HG03521 (cell line): ENCODE data around the gene ZNF644.
A peak's percentile ranks its signal among the peaks of the same experiment; 100 is the strongest.

ENCODE experiments used
- ATAC-seq: cut with Tn5 transposase; IDR thresholded peaks from one replicate; pipeline ENCODE4 v1.9.1; 2021; ENCODE audit warnings: mild to moderate bottlenecking, moderate library complexity; ENCODE audit not compliant: unreplicated experiment

ZNF644 gene

DNA sequence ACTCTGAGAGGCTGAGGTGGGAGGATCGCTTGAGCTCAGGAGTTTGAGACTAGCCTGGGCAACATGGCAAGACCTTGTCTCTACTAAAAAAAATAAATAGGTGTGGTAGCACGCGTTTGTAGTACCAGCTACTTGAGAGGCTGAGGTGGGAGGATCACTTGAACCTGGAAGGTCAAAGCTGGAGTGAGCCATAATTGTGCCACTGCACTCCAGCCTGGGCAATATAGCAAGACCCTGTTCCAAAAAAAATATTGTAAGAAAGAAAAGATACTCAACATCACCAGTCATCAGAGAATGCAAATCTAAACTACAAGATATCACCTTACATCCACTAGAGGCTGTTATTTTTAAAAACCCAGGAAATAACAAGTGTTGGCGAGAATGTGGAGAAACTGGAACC, 32.5 kb downstream of the ZNF644 start:
- ATAC-seq, result no peak

DNA sequence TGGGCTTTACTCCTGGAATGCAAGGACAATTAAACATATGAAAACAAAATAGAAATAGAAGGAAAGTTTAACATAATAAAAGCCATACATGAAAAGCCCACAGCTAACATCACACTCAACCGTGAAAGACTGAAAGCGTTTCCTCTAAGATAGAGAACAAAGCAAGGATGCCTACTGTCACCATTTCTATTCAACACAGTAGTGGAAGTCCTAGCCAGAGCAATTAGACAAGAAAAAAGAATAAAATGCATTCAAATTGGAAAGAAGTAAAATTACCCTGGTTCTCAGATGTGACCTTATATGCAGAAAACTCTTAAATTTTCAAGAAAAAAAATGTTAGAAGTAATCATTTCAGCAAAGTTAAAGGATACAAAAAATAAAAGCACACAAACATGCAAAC, 34.0 kb downstream of the ZNF644 start:
- ATAC-seq, result no peak

DNA sequence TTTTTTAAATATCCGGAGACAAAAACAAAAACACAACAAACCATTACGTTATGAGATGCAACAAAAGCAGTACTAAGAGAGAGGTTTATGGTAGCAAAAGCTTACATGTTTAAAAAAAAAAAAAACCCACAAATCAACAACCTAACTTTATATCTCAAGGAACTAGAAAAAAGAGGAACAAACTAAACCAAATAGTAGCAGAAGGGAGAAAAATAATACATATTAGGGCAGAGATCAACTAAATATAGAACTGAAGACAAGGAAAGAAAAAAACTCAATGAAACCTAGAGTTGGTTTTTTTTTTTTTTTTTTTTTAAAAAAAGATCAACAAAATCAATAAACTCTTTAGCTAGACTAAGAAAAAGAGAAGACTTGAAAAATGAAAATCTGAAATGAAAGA, 34.9 kb downstream of the ZNF644 start:
- no peak for ATAC-seq

DNA sequence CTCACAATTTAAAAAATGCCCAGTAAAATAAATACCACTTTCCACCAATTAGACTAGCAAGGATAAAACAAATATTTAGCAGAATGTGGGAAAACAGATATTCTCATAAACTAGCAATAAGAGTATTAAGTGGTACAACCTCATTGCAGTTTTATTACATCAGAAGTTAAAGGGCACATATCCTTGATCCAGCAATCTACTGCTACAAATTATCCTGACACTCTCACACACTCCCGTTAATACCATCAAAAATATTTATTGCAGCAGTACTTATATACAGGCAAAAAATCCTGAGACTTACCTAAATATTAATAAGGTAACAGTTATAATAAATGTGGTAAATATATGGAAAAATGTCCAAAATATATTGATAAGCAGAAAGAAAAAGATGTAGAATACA, 44.3 kb downstream of the ZNF644 start:
- ATAC-seq, result no peak

DNA sequence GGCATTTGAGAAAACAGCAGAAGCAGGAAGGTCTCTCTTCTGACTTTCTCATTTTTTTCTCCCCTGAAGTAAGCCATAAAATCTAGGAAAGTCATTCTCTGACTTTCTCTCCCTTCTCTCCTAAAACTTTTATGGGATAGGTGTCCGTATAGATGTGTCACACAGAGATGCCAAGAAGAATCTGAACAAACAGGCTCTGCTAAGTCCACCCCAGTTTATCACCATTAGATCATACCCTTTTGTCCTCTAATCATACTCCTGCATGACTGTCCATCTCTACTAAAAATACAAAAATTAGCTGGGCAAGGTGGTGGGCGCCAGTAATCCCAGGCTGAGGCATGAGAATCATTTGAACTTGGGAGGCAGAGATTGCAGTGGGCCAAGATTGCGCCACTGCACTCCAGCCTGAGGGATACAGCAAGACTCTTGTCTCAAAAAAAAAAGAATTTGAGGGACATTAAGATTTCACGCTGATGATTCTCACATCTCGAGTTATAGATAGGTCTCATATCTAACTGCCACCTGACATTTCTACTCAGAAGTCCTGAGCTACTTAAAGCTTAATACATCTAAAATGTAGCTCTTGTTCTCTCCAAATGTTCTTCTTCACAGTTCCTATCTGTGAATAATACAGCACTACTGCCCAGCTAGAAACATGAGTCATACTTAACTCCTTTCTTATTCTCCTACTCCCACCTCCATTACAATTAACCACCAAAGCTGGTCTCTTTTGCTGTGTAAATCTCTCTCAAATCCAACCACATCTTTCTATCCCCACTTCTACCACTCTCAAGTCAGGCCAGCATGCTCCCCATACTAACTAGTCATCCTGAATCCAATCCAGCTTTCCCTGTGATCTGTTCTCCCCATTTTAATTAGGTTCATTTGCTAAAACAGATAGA, 47.7 kb downstream of the ZNF644 start:
- no peak for ATAC-seq

DNA sequence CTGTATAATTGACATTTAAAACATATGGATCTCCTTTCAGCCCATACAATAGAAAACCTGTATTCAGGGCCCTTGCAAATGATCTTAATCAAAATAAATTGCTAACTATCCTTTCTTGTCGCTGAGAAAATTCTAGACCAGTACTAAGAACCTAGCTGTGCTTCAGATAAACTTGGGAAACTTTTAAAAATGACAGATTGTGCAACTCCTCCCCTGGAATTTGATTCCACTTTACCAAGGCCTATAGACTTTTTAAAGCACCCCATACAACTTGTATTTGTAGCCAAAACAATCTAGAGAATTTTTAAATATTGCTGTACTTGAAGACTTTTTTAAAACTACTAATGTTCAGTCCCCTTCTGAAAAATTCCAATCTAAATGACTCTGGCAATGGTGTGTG, 51.6 kb downstream of the ZNF644 start:
- no peak for ATAC-seq

DNA sequence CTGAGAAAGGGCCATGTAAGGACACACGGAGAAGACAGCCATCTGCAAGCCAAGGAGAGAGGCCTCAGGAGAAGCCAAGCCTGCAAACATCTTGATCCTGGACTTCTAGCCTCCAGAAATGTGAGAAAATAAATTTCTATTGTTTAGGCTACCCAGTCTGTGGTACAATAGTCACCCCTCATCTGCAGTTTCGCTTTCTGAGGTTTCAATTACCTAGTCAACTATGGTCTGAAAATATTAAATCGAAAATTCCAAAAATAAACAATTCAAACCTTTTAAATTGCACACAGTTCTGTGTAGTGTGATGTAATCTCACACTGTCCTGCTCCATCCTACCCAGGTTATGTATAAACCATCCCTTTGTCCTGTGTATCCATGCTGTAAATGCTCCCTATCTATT, 52.6 kb downstream of the ZNF644 start:
- no peak for ATAC-seq

DNA sequence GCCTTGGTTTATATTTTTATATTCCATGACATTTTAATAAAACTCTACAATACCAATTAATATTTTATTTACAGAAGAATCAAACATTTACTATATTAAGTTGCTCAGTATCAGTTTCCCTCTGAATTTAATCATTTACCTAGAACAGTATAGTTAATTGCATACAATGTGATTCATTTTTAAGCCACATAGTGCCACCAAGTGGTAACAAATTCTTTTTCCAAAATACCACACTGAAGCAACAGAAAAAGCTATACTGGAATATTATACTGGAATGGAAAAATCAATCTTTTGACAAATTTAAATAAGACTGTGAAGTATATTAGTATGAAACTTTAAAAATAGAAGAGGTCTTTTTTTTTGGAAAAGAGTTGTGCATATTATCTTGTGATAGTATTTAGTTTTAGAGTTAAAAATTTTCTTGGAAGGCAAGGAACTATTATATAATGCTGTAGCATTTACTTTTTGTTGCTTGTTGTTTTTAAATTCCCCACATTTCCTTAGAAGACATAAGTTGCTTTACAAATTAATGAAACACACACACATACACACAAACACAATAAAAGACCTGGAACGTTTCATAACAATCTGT, 57.3 kb downstream of the ZNF644 start:
- ATAC-seq, result no peak

DNA sequence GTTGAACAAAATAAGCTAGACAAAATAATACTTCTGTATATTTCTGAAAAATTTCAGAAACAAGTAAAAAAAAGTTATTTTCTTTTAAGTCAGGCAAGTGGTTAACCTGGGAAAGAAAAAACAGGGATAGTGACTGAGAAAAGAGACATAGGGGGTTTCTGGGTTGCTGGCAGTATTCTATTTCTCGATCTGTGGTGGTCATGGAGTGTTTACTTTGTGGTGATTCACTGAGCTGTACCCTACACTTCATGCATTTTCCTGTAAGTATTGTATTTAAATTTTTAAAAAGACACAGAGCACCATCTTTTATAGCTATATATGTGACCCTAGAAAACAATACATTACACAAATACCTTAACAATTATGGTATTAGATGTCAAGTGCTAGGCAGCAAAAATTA, 58.2 kb downstream of the ZNF644 start:
- ATAC-seq, result no peak

DNA sequence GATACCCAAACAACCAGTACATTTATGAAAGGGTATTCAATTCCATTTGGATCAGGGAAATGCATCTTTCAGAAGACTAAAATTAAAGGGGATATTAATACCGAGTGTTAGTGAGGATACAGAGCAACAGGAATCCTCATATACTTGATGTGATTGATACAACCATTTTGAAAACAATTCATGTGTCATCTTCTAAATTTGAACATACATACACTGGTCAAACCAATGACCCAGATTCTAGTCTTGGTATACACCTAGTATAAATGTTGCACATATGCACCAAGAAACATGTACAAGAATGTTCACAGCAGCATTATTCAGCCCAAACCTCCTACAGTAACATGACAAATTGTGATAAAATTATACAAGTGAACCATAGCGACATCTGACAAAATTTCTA, 58.6 kb downstream of the ZNF644 start:
- no peak for ATAC-seq

DNA sequence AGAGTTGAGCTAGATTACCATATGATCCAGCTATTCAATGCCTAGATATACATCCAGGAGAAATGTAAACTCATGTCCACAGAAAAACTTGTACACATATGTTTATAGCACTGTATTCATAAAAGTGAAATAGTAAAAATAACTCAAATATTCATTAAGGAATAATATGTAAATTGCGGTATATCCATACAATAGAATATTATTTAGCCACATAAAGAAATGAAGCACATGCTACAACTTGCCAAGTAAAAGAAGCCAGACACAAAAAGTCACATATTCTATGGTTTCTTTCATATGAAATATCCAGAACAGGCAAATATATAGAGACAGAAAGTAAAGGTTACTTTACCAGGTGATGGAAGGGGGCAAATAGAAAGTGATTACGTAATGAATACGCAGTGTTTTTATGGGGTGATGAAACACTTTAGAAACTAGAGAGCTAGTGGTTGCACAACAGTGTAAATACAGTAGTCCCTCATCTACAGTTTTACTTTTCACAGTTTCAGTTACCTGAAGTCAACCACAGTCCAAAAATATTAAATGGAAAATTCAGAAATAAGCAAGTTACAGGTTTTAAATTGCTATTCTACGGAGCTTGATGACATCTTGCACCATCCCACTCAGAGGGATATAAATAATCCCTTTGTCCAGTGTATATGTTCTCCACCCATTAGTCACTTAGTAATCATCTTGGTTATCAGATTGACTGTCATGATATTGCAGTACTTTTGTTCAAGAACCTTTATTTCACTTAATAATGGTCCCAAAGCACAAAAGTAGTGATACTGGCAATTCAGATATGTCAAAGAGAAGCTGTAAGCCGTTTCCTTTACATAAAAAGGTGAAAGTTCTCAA, 62.3 kb downstream of the ZNF644 start:
- ATAC-seq, result peak; percentile 80

DNA sequence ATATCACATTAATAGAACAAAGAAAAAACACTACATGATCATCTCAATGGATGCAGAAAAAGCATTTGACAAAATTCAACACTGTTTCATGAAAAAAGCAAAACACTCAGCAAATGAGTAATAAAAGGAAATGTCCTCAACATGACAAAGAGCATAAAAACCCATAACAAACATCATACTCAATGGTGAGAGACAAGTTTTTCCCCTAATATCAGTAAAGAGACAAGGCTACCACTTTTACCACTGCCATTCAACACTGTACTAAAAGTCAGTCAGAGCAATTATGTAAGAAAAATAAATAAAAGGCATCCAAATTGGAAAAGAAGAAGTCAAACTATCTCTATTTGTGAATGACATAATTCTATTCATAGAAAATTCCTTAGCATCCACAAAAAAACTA, 64.3 kb downstream of the ZNF644 start:
- no peak for ATAC-seq

DNA sequence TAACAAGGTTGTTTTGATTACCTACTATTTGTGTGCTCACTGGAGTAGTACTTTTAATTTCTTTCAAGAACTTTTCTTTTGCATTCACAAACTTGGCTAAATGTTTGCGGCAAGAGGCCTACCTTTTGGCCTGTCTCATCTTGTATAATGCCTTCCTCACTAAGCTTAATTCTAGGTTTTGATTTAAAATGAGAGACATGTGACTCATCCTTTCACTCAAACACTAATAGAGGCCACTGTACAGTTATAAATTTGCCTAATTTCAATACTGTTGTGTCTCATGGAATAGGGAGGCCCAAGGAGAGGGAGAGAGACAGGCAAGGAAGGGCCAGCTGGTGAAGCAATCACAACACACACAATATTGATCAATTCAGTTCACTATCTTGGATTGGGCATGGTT, 66.1 kb downstream of the ZNF644 start:
- no peak for ATAC-seq

DNA sequence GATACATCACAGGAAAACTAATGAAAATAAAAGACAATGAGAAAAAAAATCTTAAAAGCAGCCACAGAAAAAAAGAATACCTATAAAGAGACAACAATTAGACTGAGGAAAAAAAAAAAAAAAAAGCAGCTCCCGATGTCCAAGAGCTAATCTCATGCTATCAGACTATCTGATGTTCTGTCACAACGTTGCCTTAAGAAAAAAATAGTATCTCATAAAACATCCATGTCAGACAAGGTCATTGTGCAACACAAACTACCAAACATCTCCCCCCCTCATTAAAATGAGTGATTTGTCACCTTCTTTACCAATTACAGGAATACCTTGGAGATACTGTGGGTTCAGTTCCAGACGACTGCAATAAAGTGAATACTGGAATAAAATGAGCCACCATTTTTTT, 68.9 kb downstream of the ZNF644 start:
- ATAC-seq, result no peak

DNA sequence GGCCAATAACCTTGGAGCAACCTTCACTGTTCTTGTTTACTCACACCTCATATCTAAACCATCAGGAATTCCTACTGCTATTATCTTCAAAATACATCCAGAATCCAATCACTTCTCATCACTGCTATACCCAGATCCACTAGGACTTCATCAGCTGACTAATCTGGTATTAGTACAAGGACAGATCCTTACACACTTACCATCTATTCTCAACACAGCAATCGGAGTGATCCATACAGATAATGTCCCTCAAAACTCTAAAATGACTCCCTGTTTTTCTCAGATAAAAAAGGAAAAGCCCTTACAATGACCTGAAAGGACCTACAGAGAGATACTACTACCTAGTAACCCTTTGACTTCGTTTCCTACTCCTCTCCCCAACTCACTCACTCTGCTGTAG, 70.8 kb downstream of the ZNF644 start:
- ATAC-seq, result no peak

DNA sequence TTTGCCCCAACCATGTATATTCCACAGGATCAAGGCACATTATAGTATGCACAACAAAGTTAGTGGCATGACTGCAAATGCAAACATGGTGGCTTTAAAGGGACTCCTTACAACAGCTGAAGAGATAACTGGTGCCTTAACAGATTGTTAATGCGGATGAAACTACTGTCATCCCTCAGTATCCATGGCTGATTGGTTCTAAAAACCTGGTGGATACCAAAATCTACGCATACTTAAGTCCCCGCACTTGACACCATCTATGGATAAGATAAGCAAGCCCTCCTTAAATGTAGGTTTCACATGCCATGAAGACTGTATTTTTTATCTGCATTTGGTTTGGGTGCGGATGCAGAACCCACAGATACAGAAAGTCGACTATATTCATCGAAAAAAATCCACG, 73.5 kb downstream of the ZNF644 start:
- no peak for ATAC-seq

DNA sequence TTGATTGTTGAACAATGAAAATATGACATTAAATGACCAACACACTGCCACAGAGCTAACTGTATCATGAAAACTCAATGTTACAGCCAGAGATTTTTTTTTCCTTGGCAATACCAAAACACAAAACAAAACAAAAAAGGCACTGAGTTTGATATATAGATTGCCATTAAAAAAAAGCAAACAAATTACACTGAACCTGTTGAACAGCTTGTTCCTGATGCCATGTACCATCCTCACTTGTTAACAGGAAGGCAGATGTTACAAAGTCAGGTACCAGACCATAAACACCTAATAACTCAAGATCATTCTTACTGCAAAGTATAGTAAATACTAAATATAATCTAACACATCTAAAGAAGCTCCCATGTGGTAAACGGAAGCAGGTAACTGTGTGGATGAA, 75.2 kb downstream of the ZNF644 start:
- no peak for ATAC-seq

DNA sequence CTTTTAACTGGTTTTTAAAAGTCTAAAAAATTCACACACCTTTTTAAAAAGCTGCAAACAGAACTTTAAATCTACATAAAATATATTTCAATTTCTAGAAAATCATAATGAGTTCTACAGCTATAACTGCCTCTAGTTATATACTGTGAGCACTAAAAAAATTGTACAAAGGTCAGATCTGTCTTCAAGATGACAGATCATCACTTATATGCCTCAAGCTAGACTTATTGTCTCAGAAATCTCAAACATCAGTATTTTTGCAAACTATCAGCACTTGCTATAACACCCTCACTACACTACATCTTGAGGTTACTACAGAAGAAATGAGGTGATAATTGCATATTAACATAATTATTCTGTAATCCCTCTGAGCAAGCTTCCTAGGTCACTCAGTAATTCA, 76.5 kb downstream of the ZNF644 start:
- ATAC-seq, result no peak

DNA sequence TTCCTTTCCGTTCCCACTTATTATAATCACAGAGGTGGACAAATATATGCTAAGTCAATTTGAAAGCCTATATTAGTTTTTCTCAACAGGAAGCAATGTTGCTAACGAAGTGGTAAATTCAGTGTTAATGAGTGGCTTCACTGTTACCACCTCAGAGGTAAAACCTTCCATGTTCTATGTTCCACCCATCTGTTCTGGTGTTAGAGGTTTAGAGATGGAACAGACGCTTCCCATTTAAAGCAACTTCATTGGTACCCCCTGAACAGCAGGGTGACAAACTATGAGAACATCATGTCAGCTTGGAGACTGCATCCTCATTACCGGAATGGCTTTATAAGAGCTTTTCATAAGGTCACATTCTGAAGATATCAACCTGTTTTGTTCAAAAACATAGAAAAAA, 77.9 kb downstream of the ZNF644 start:
- ATAC-seq, result no peak

DNA sequence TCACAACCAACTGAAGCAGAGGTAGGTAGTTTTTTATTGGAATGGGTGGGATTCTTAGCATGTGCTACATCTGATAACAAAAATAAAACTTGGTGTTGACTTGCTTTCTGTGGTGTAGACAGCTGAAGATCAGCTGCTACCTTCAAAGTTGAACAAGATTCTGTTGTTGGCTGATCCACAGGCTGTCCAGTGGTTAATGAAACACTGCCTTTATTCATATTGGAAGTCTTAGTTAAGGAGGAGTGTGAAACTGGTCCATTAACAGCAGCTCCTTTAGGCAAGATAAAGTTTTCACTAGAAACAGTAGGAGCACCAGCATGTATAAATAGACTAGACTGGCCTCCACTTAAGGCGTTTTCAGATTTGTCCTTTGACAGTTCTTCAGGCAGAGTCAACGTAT, 81.1 kb downstream of the ZNF644 start:
- ATAC-seq, result no peak

DNA sequence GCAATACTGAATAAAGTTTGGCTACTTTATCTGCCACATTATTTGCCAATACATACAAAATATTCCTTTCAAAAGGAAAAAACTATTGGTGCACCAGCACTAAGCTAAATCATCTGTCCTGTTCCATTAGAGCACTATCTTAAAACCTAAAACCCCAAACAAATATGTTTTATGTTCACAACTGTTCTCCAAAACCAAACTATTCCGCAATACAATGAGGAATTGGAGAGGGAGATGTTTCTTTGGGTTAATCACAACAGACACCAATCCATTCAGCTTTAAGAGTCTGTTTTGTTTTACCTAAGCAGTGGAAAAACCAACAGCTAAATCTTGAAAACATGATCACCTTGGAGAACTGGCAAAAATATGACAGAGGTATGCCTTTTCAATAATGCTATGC, 85.1 kb downstream of the ZNF644 start:
- ATAC-seq, result no peak

DNA sequence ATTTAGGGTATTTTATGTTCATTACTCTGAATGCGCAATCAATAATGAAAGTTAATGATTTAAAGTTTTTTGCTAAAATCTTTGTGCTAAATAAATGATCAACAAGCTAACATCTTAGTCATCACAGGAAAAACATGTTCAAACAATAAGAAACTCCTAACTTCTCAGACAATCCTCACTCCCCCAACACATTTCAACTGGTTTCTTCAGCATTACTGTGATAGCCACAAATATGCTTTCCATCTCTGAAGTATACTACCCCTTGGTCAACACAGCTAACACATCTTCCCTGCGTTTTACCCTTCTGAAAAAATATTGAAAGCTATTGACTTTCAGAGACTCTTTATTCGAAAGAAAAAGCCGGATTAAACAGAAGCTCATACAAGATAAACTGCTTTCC, 85.8 kb downstream of the ZNF644 start:
- ATAC-seq, result no peak
